ENCODE measurements around the gene KNSTRN. TPM values are rescaled to one million over a fixed set of nuclear protein-coding genes. Genes with fewer than 3 reads are reported as not detected.

KNSTRN gene
- polyA plus RNA-seq, 2 of the 4 experiments (the other 2 are of a cell fraction): 48.0 to 50.3 TPM

DNA sequence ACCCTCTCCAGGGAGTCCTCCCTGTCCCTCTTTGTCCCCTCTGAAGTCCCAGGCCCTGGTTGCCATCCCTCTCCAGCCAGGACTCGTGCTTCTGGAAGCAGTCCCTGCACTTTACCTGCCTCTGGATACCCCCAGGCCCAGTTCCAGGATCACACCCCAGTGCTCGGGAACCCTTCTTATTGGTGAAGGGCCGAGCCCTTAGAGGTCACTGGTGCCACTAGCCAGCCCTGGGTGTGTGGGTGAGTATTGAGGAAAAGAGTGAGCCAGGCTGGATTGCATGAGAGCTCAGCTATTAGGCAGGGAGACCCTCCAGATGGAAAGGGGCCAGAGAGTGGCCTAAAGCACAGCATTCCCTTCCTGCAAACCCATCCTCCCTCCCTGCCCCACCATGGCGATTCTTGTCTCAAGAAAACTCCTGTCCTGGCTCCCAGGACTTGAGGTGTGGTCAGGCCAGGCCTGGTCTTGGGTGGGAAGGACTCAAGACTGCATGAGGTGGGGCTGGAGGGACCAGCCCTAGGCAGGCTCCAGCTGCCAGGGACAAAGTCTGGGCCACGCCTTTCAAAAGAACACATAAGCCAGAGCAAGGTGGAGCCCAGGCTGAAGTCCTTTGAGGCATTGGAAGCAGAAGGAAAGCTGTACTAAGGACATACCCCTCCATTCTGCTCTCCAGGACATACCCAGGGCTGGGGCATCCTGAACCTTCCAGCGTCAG lies 36.5 kb upstream of the KNSTRN start:
- Histone ChIP-seq H3K4me1 (peaks cover 39% of the 10 kb centered on the region), H3K4me2 (peak overlapping the region; percentile 6), H3K9me3 (no peaks in the 10 kb centered on the region), H3K4me3 (no peak overlapping the region), H3K27ac (no peak overlapping the region)
- FAIRE-seq: no peak
- ChIA-PET POLR2A (no interaction called here), CTCF (interaction anchor here (0.6 to 10.2 kb wide), 12 partner anchors 8 to 68 kb away, joined by 3 to 135 read pairs (median 4); partner anchors contain the start of gene DISP2)
- WGBS (ENCODE audit: missing lambda C conversion rate): 91% methylated on average over 4 of the region's 6 CpGs
- ATAC-seq: no peak
- no peak for TF ChIP-seq BHLHE40 (IDR thresholded peaks at IDR 0.05; ENCODE audit: low read depth, low read length)
- no peak for TF ChIP-seq HOXB13 (CRISPR knock-in tag; IDR thresholded peaks at IDR 0.05; ENCODE audit: low read depth)
- TF ChIP-seq, protein P1, sequence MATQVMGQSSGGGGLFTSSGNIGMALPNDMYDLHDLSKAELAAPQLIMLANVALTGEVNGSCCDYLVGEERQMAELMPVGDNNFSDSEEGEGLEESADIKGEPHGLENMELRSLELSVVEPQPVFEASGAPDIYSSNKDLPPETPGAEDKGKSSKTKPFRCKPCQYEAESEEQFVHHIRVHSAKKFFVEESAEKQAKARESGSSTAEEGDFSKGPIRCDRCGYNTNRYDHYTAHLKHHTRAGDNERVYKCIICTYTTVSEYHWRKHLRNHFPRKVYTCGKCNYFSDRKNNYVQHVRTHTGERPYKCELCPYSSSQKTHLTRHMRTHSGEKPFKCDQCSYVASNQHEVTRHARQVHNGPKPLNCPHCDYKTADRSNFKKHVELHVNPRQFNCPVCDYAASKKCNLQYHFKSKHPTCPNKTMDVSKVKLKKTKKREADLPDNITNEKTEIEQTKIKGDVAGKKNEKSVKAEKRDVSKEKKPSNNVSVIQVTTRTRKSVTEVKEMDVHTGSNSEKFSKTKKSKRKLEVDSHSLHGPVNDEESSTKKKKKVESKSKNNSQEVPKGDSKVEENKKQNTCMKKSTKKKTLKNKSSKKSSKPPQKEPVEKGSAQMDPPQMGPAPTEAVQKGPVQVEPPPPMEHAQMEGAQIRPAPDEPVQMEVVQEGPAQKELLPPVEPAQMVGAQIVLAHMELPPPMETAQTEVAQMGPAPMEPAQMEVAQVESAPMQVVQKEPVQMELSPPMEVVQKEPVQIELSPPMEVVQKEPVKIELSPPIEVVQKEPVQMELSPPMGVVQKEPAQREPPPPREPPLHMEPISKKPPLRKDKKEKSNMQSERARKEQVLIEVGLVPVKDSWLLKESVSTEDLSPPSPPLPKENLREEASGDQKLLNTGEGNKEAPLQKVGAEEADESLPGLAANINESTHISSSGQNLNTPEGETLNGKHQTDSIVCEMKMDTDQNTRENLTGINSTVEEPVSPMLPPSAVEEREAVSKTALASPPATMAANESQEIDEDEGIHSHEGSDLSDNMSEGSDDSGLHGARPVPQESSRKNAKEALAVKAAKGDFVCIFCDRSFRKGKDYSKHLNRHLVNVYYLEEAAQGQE (IDR thresholded peaks at IDR 0.05): no peak
- TF ChIP-seq, protein P2, sequence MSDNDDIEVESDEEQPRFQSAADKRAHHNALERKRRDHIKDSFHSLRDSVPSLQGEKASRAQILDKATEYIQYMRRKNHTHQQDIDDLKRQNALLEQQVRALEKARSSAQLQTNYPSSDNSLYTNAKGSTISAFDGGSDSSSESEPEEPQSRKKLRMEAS (IDR thresholded peaks at IDR 0.05): no peak
- no peak for TF ChIP-seq MAZ (IDR thresholded peaks at IDR 0.05; ENCODE audit: borderline replicate concordance, low read depth, low read length)
- TF ChIP-seq PHF8 (IDR thresholded peaks at IDR 0.05; ENCODE audit: borderline replicate concordance, low read depth): no peak
- TF ChIP-seq, protein P3, sequence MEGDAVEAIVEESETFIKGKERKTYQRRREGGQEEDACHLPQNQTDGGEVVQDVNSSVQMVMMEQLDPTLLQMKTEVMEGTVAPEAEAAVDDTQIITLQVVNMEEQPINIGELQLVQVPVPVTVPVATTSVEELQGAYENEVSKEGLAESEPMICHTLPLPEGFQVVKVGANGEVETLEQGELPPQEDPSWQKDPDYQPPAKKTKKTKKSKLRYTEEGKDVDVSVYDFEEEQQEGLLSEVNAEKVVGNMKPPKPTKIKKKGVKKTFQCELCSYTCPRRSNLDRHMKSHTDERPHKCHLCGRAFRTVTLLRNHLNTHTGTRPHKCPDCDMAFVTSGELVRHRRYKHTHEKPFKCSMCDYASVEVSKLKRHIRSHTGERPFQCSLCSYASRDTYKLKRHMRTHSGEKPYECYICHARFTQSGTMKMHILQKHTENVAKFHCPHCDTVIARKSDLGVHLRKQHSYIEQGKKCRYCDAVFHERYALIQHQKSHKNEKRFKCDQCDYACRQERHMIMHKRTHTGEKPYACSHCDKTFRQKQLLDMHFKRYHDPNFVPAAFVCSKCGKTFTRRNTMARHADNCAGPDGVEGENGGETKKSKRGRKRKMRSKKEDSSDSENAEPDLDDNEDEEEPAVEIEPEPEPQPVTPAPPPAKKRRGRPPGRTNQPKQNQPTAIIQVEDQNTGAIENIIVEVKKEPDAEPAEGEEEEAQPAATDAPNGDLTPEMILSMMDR (IDR thresholded peaks at IDR 0.05): no peak
- TF ChIP-seq, protein P4, sequence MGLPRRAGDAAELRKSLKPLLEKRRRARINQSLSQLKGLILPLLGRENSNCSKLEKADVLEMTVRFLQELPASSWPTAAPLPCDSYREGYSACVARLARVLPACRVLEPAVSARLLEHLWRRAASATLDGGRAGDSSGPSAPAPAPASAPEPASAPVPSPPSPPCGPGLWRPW (IDR thresholded peaks at IDR 0.05): no peak
- TF ChIP-seq, protein P5, sequence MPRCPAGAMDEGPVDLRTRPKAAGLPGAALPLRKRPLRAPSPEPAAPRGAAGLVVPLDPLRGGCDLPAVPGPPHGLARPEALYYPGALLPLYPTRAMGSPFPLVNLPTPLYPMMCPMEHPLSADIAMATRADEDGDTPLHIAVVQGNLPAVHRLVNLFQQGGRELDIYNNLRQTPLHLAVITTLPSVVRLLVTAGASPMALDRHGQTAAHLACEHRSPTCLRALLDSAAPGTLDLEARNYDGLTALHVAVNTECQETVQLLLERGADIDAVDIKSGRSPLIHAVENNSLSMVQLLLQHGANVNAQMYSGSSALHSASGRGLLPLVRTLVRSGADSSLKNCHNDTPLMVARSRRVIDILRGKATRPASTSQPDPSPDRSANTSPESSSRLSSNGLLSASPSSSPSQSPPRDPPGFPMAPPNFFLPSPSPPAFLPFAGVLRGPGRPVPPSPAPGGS (IDR thresholded peaks at IDR 0.05): no peak
- TF ChIP-seq, protein P6, sequence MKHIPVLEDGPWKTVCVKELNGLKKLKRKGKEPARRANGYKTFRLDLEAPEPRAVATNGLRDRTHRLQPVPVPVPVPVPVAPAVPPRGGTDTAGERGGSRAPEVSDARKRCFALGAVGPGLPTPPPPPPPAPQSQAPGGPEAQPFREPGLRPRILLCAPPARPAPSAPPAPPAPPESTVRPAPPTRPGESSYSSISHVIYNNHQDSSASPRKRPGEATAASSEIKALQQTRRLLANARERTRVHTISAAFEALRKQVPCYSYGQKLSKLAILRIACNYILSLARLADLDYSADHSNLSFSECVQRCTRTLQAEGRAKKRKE (CRISPR knock-in tag; IDR thresholded peaks at IDR 0.05; ENCODE audit: low read depth): no peak
- TF ChIP-seq, protein P7, sequence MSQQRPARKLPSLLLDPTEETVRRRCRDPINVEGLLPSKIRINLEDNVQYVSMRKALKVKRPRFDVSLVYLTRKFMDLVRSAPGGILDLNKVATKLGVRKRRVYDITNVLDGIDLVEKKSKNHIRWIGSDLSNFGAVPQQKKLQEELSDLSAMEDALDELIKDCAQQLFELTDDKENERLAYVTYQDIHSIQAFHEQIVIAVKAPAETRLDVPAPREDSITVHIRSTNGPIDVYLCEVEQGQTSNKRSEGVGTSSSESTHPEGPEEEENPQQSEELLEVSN (IDR thresholded peaks at IDR 0.05; ENCODE audit: borderline replicate concordance, low read depth): no peak
- no peak for TF ChIP-seq SMC3 (IDR thresholded peaks at IDR 0.05)
- DNase-seq (ENCODE audit: low read depth in 1 of 2, low spot score in 1 of 2): no peak

Data from A549 (cell line).